ENCODE data around the gene ATL1. TPM values are rescaled to one million over a fixed set of nuclear protein-coding genes. Genes with fewer than 3 reads are reported as not detected.
A peak's percentile ranks its signal among the peaks of the same experiment; 100 is the strongest.

The ATL1 gene
- total and polyA plus RNA-seq, 4 experiments from 2014 or later = 0.64 to 2.1 (median 1.6) TPM

DNA sequence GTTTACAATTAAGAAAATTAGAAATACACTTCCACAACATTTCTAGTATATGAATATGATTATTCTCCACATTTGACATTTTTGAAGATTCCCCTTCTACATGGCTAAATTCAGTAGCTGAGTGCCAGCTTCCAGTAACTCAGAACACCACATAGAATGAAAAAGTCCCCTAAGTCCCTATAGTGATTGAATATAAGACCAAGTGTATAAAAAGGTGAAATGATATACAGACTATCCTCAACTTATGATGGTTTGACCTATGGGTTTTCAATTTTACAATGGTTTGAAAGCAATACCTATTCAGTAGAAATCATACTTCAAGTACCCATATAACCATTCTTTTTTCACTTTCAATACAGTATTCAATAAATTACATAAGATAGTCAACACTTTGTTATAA is 15.8 kb downstream of the ATL1 start:
- H3K27ac Mint-ChIP-seq = no peak overlapping the region

DNA sequence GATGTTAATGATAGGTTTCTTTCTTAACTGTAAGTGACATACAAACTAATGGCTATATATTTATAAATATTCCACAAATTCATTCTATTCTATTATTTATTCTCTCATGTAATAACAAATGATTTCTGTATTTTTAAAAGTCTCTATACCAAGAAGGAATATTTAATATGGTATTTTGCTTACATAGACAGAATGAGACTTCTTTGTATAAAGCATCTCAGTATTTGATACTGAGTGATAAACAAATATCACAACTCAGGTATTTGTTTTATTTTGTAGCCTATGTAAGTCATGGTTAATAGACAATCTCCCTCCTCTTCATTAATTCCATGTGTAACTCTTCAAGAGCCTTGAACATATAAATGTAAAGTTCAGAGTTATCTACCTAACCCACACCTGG is 18.0 kb downstream of the ATL1 start:
- Histone ChIP-seq H3K36me3 (ENCODE audit: insufficient read depth, low read length) (no peaks in the 10 kb centered on the region), H3K9me3 (ENCODE audit: control insufficient read depth in 1 of 2, low read length in 2 of 2) (no peaks in the 10 kb centered on the region), H3K4me3 (ENCODE audit: low read length in 2 of 2) (no peak overlapping the region), H3K4me1 (ENCODE audit: insufficient read depth, low read length) (no peaks in the 10 kb centered on the region), H3K27me3 (ENCODE audit: insufficient read depth, low read length) (no peaks in the 10 kb centered on the region), H3K27ac (ENCODE audit: low read depth, low read length) (no peak overlapping the region)
- Mint-ChIP-seq H3K9me3 (peaks cover 0 to 5% (median 0%) of the 10 kb centered on the region in 8 donors), H3K36me3 (peaks cover 0 to 3% of the 10 kb centered on the region in 2 donors), H3K4me1 (no peaks in the 10 kb centered on the region), H3K4me3 (no peak overlapping the region), H3K27me3 (peaks cover 2 to 3% of the 10 kb centered on the region in 2 donors), H3K27ac (no peak overlapping the region)
- intact Hi-C loops (cut with micrococcal nuclease) = no loop called here
- no peak for DNase-seq
- CTCF ChIA-PET (ENCODE audit: partially characterized antibody) = no interaction called here
- POLR2A ChIA-PET (ENCODE audit: partially characterized antibody) = no interaction called here

More for the DNA sequence above, 15.8 kb downstream of the ATL1 start:
- H3K27me3 Mint-ChIP-seq = peaks cover 2 to 3% of the 10 kb centered on the region in 2 donors
- Histone ChIP-seq H3K27me3 (ENCODE audit: insufficient read depth, low read length) (no peaks in the 10 kb centered on the region), H3K36me3 (ENCODE audit: insufficient read depth, low read length) (no peaks in the 10 kb centered on the region), H3K27ac (ENCODE audit: low read depth, low read length) (no peak overlapping the region), H3K4me3 (ENCODE audit: low read length in 2 of 2) (no peak overlapping the region), H3K4me1 (ENCODE audit: insufficient read depth, low read length) (no peaks in the 10 kb centered on the region), H3K9me3 (ENCODE audit: control insufficient read depth in 1 of 2, low read length in 2 of 2) (peaks cover 0 to 2% of the 10 kb centered on the region in 2 donors)
- intact Hi-C loops (cut with micrococcal nuclease) = no loop called here
- no peak overlapping the region for H3K4me3 Mint-ChIP-seq
- H3K36me3 Mint-ChIP-seq = peaks cover 0 to 11% of the 10 kb centered on the region in 2 donors
- no peak for DNase-seq
- no peaks in the 10 kb centered on the region for H3K4me1 Mint-ChIP-seq
- ChIA-PET POLR2A (ENCODE audit: partially characterized antibody) (no interaction called here), CTCF (ENCODE audit: partially characterized antibody) (no interaction called here)
- H3K9me3 Mint-ChIP-seq = peaks cover 0 to 24% (median 14%) of the 10 kb centered on the region in 8 donors

DNA sequence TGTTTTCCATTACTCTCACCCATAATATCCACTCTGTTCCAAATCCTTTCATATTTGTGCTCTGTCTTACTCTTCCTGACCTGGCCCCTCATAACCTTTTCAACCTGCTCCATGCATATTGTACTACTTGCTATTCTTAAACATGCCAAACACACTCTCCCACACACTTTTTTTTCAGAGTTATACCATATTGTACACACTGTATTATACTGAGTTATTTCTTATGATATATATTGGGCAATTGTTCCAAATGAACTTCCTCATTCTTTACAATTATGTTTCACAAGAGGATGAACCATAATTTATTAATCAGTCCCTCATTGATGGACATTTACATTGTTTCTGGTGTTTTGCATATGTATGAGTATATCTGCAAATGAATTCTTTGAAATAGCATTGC is 18.5 kb downstream of the ATL1 start:
- POLR2A ChIA-PET (ENCODE audit: partially characterized antibody) = no interaction called here
- no peaks in the 10 kb centered on the region for H3K36me3 ChIP-seq (ENCODE audit: insufficient read depth, low read length)
- intact Hi-C loops (cut with micrococcal nuclease) = no loop called here
- CTCF ChIA-PET (ENCODE audit: partially characterized antibody) = no interaction called here
- DNase-seq = no peak
- no peaks in the 10 kb centered on the region for H3K4me1 ChIP-seq (ENCODE audit: insufficient read depth, low read length)
- Mint-ChIP-seq H3K4me3 (no peak overlapping the region), H3K27me3 (peaks cover 3 to 4% of the 10 kb centered on the region in 2 donors), H3K27ac (no peak overlapping the region), H3K36me3 (peaks cover 0 to 3% of the 10 kb centered on the region in 2 donors), H3K9me3 (peaks cover 0 to 5% (median 0%) of the 10 kb centered on the region in 8 donors), H3K4me1 (no peaks in the 10 kb centered on the region)
- no peaks in the 10 kb centered on the region for H3K27me3 ChIP-seq (ENCODE audit: insufficient read depth, low read length)
- no peaks in the 10 kb centered on the region for H3K9me3 ChIP-seq (ENCODE audit: control insufficient read depth in 1 of 2, low read length in 2 of 2)
- no peak overlapping the region for H3K4me3 ChIP-seq (ENCODE audit: low read length in 2 of 2)
- H3K27ac ChIP-seq (ENCODE audit: low read depth, low read length) = no peak overlapping the region

DNA sequence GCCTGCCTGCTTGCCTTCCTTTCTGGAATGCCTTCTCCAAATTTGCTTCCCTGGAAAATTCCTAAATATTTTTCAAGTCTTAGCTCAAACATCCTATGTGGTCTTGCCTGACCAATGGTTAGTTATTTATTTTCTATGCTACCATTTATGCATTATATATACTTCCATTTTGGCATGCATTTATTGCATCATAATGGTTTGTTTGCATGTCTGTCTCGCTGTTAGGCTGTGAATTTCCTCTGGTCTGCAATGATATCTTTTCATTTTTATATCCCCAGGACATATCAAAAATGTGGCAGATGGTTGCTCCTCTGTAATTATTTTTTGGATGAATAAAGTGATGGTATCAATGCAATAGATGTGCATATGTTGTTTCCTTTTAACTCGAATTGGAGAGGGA is 30.5 kb downstream of the ATL1 start:
- H3K27me3 ChIP-seq (ENCODE audit: insufficient read depth, low read length) = no peaks in the 10 kb centered on the region
- no peaks in the 10 kb centered on the region for H3K4me1 Mint-ChIP-seq
- H3K9me3 ChIP-seq (ENCODE audit: control insufficient read depth in 1 of 2, low read length in 2 of 2) = no peaks in the 10 kb centered on the region
- POLR2A ChIA-PET (ENCODE audit: partially characterized antibody) = no interaction called here
- peaks cover 0 to 1% of the 10 kb centered on the region in 2 donors for H3K27me3 Mint-ChIP-seq
- no peaks in the 10 kb centered on the region for H3K9me3 Mint-ChIP-seq
- H3K36me3 ChIP-seq (ENCODE audit: insufficient read depth, low read length) = no peaks in the 10 kb centered on the region
- H3K4me1 ChIP-seq (ENCODE audit: insufficient read depth, low read length) = no peaks in the 10 kb centered on the region
- no peak overlapping the region for H3K27ac ChIP-seq (ENCODE audit: low read depth, low read length)
- peaks cover 0 to 8% of the 10 kb centered on the region in 2 donors for H3K36me3 Mint-ChIP-seq
- CTCF ChIA-PET (ENCODE audit: partially characterized antibody) = no interaction called here
- DNase-seq = no peak
- intact Hi-C loops (cut with micrococcal nuclease) = no loop called here
- H3K27ac Mint-ChIP-seq = peak overlapping the region in 1 of 7 donors; percentile 1
- H3K4me3 Mint-ChIP-seq = no peak overlapping the region
- no peak overlapping the region for H3K4me3 ChIP-seq (ENCODE audit: low read length in 2 of 2)

GRCh38 chr14:50594577-50595316 is 34.8 kb downstream of the ATL1 start:
- Mint-ChIP-seq H3K27ac (no peak overlapping the region), H3K4me1 (no peaks in the 10 kb centered on the region), H3K36me3 (peaks cover 0 to 8% of the 10 kb centered on the region in 2 donors), H3K27me3 (peaks cover 1% of the 10 kb centered on the region in 2 donors), H3K4me3 (no peak overlapping the region), H3K9me3 (no peaks in the 10 kb centered on the region)
- intact Hi-C loops (cut with micrococcal nuclease) = no loop called here
- DNase-seq = no peak
- POLR2A ChIA-PET (ENCODE audit: partially characterized antibody) = no interaction called here
- Histone ChIP-seq H3K4me3 (ENCODE audit: low read length in 2 of 2) (no peak overlapping the region), H3K27ac (ENCODE audit: low read depth, low read length) (no peak overlapping the region), H3K9me3 (ENCODE audit: control insufficient read depth in 1 of 2, low read length in 2 of 2) (no peaks in the 10 kb centered on the region), H3K36me3 (ENCODE audit: insufficient read depth, low read length) (no peaks in the 10 kb centered on the region), H3K4me1 (ENCODE audit: insufficient read depth, low read length) (no peaks in the 10 kb centered on the region), H3K27me3 (ENCODE audit: insufficient read depth, low read length) (no peaks in the 10 kb centered on the region)
- CTCF ChIA-PET (ENCODE audit: partially characterized antibody) = interaction anchor here (1.1 to 1.4 kb wide), 2 partner anchors 11 to 265 kb away, joined by 3 to 7 read pairs; no protein-coding TSS in a partner anchor

DNA sequence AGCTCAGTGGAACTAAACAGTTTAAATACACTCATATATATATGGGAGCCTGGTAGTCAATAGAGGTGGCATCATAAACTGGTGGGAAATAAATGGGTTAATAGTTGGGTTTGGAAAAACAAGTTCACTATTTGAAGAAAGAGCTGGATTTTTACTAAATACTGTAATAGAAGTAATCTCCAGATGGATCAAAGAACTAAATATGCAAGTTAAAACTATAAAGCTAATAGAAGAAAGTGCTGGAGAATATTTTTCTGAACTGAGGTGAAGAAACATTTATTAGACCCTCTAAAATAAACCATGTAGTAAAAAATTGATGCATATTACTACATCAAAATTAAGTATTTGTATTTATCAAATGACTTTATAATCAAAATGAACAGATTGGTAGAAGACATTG is 38.8 kb downstream of the ATL1 start:
- POLR2A ChIA-PET (ENCODE audit: partially characterized antibody) = no interaction called here

DNA sequence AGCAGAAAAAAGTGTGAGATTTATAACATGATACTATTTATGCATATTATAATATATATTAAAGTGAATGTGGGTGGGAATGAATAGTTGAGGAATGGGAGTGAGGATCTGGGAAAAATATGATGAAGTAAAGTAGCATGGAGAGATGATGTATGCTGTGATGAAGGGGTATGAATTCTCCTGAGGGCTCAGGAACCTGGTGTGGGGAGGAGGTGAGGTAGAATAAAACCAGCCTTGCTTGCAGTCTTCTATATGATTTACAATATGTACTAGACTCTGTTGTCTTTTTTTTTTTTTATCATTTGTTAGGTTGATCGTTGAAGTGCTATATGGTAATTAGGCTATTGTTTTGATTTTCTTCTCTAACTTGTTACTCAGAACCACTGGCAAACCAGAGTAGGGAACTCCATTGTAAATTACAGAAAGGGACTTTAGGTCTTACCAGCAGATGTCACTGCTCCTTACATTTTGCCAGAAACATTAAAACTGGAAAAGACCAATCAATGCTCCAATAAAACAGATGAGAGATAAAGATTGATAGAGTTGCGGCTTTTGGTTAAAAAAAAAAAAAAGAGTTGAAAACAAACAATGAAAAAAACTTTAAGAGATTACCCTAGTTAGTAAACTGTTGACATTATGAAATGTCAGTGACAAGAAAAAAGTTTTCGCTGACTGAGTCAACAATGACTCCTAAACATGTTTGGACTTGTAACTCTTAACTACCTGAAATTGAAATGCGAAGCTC is 39.9 kb downstream of the ATL1 start:
- ChIA-PET POLR2A (ENCODE audit: partially characterized antibody) (interaction anchor here (1.3 kb wide), 1 partner anchor 260 kb away, joined by 3 read pairs; no protein-coding TSS in a partner anchor), CTCF (ENCODE audit: partially characterized antibody) (interaction anchor here (0.8 to 2.8 kb wide), 11 partner anchors 20 to 678 kb away, joined by 3 to 36 read pairs (median 4); no protein-coding TSS in a partner anchor)
- Histone ChIP-seq H3K4me3 (ENCODE audit: low read length in 2 of 2) (no peak overlapping the region), H3K9me3 (ENCODE audit: control insufficient read depth in 1 of 2, low read length in 2 of 2) (no peaks in the 10 kb centered on the region), H3K27ac (ENCODE audit: low read depth, low read length) (no peak overlapping the region), H3K27me3 (ENCODE audit: insufficient read depth, low read length) (no peaks in the 10 kb centered on the region), H3K4me1 (ENCODE audit: insufficient read depth, low read length) (no peaks in the 10 kb centered on the region), H3K36me3 (ENCODE audit: insufficient read depth, low read length) (no peaks in the 10 kb centered on the region)
- Mint-ChIP-seq H3K27me3 (peaks cover 0 to 1% of the 10 kb centered on the region in 2 donors), H3K4me1 (no peaks in the 10 kb centered on the region), H3K36me3 (no peaks in the 10 kb centered on the region), H3K27ac (no peak overlapping the region), H3K4me3 (no peak overlapping the region), H3K9me3 (no peaks in the 10 kb centered on the region)
- intact Hi-C loops (cut with micrococcal nuclease) = loop anchor here (1.0 kb wide), 3 partner anchors 173 to 260 kb away; no protein-coding TSS in a partner anchor
- DNase-seq = peak in 4 of 5 donors; percentile 1 to 14 (median 8)

More for the DNA sequence above, 38.8 kb downstream of the ATL1 start:
- no peak overlapping the region for H3K27ac ChIP-seq (ENCODE audit: low read depth, low read length)
- H3K9me3 Mint-ChIP-seq = no peaks in the 10 kb centered on the region
- no peaks in the 10 kb centered on the region for H3K4me1 ChIP-seq (ENCODE audit: insufficient read depth, low read length)
- H3K36me3 Mint-ChIP-seq = no peaks in the 10 kb centered on the region
- CTCF ChIA-PET (ENCODE audit: partially characterized antibody) = interaction anchor here (0.8 to 1.4 kb wide), 5 partner anchors 175 to 262 kb away, joined by 3 to 7 read pairs (median 4); no protein-coding TSS in a partner anchor
- H3K36me3 ChIP-seq (ENCODE audit: insufficient read depth, low read length) = no peaks in the 10 kb centered on the region
- DNase-seq = no peak
- H3K9me3 ChIP-seq (ENCODE audit: control insufficient read depth in 1 of 2, low read length in 2 of 2) = no peaks in the 10 kb centered on the region
- intact Hi-C loops (cut with micrococcal nuclease) = no loop called here
- H3K27ac Mint-ChIP-seq = no peak overlapping the region
- no peaks in the 10 kb centered on the region for H3K27me3 ChIP-seq (ENCODE audit: insufficient read depth, low read length)
- H3K4me1 Mint-ChIP-seq = no peaks in the 10 kb centered on the region
- no peak overlapping the region for H3K4me3 Mint-ChIP-seq
- H3K27me3 Mint-ChIP-seq = peaks cover 0 to 1% of the 10 kb centered on the region in 2 donors
- H3K4me3 ChIP-seq (ENCODE audit: low read length in 2 of 2) = no peak overlapping the region
